WI38 (cell line): ENCODE measurements around the gene DNAJC9.

Experiments used
- H3K4me3 ChIP-seq: 2 replicates; pipeline ENCODE4 v1.5.1; 2011; ENCODE audit warnings: low read depth, mild to moderate bottlenecking, control low read depth, low read length
- TF ChIP-seq, protein P1 (sequence below): IDR thresholded peaks from 2 replicates; pipeline ENCODE4 v1.5.1; 2012; ENCODE audit warnings: low read depth, mild to moderate bottlenecking, control low read depth, low read length

DNAJC9 gene

DNA sequence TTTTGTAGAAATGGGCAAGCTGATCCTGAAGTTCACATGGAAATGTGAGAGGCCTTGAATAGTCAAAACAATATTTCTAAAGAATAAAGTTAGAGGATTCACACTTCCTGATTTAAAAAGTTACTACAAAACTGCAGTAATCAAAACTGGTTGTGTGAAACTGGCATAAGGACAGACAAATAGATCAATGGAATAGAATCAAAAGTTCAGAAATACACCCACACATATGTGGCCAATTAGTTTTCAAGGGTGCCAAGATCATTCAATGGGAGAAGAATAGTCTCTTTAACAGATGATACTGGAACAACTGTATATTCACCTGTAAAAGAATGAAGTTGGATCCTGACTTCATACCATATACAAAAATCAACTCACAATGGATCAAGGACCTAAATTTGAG lies 27.7 kb downstream of the DNAJC9 start:
- H3K4me3 ChIP-seq: no peak overlapping the region
- TF ChIP-seq, protein P1, sequence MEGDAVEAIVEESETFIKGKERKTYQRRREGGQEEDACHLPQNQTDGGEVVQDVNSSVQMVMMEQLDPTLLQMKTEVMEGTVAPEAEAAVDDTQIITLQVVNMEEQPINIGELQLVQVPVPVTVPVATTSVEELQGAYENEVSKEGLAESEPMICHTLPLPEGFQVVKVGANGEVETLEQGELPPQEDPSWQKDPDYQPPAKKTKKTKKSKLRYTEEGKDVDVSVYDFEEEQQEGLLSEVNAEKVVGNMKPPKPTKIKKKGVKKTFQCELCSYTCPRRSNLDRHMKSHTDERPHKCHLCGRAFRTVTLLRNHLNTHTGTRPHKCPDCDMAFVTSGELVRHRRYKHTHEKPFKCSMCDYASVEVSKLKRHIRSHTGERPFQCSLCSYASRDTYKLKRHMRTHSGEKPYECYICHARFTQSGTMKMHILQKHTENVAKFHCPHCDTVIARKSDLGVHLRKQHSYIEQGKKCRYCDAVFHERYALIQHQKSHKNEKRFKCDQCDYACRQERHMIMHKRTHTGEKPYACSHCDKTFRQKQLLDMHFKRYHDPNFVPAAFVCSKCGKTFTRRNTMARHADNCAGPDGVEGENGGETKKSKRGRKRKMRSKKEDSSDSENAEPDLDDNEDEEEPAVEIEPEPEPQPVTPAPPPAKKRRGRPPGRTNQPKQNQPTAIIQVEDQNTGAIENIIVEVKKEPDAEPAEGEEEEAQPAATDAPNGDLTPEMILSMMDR: no peak

DNA sequence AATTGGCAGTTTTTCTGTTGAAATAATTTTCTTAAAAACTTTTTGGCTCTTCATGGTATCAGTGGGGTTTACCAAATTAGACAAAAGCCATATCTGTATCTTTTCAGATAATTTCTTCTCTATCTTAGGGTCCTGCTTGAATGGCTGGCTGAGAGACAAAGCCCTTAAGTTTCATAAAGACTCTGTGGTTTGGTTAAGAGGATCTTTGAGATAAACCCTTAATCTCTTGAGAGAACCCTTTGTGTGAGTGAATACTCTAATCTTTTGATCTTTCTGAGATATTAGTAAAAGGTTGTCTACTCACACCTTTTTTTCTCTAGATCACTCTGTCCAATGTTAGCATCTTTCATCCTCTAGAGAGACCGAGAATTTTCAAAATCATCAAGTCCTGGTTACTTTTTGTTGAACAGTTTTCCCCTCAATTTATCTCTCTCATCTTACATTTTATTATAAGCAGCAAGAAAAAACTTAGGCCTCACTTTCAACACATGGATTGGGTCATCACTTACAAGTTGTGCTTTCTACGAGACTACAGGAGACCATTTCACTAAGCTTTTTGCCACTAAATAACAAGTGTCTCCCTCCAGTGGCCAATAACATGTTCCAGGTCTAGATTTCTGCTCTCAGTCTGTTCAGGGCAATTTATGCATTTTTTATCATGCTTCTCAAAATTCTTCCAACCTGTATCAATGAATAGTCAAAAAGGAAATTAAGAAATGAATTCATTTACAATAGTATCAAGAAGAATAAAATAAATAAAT lies 28.4 kb downstream of the DNAJC9 start:
- H3K4me3 ChIP-seq: no peak overlapping the region
- TF ChIP-seq, protein P1: no peak; the same call in 1 of the 2 replicates

DNA sequence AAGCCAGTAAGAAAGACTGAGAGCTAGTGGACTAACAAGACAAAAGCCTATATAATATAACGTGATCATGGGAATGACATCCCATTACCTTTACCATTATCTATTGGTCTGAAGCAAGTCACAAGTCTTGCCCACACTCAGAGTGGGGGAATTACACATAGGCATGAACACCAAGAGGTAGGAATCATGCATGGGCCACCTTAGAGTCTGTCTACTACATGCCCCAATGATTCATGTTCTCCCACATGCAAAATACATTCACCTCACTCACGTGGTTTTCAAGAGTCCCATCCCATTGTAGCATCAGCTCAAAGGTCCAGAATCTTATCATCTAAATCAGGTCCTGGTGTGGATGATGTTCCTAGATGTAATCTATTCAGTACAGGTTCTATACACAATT lies 29.4 kb downstream of the DNAJC9 start:
- TF ChIP-seq, protein P1: no peak
- no peak overlapping the region for H3K4me3 ChIP-seq

DNA sequence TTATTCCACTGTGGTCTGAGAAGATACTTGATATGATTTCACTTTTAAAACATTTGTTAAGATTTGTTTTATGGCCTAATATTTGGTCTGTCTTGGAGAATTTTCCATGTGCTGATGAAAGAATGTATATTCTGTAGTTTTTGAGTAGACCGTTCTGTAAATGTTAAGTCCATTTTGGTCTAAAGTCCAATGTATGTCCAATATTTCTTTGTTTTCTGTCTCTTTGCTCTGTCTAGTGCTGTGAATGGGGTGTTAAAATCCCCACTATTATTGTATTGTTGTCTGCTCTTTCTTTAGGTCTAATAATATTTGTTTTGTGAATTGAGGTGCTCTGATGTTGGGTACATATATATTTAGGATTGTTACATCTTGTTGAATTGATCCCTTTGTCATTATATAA lies 31.3 kb downstream of the DNAJC9 start:
- no peak overlapping the region for H3K4me3 ChIP-seq
- TF ChIP-seq, protein P1: no peak

DNA sequence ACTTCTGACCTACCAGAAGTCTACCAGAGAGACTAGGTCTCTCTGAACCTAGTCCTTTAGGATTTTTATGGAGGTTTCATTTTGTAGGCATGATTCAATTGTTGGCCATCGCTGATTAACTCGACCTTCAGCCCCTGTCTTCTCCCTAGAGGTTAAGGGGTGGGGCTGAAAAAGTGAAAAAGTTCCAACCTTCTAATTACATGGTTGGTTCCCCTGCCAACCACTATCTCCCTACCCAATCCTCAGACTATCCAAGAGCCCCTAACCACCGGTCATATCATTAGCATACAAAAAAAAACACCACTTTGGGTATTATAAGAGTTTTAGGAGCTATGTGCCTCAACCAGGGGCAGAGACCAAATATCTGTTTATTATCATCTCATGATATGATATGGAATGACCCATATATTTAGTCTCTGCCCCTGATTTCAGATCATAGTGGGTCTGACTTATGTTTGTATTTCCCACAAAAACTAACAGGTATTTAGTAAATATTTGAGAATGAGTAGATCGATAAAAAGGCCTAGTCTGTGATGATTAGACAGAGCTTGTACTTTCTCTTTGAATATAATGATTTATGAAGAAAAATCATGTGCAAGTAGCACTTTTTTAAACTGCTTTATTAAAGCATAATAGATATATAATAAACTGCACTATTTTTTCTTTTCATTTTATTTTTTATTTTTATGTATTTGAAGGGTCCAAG lies 35.8 kb downstream of the DNAJC9 start:
- no peak overlapping the region for H3K4me3 ChIP-seq
- TF ChIP-seq, protein P1: no peak

DNA sequence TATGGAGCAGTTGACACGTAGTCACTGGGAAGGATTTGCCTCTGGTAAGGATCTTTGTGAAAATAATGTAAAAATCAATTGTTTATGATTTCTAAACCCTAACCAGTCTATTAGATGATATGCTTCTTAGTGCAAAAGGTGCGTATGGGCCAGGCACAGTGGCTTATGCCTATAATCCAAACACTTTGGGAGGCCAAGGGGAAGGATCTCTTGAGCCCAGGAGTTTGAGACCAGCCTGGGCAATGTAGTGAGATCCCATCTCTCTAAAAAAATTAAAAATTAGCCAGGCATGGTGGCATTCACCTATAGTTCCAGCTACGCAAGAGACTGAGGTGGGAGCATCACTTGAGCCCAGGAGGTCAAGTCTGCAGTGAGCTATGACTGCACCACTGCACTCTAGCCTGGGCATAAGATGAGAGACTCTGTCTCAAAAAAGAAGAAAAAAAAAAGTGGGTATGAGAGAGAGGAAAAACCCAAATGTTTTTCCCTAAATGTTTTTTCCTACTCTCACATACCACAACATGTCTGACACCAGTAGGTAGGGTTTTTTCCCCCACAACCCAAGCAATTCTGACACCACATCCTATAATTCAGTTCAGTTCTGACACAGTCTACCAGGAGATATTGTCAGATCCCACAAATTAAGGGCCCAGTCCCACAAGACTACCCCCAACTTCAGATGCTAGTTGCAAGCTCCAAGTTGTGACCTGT lies 36.5 kb downstream of the DNAJC9 start:
- TF ChIP-seq, protein P1: no peak

More for the DNA sequence above, 36.5 kb downstream of the DNAJC9 start:
- no peak overlapping the region for H3K4me3 ChIP-seq
